T follicular helper cell (primary cell): ENCODE data around the gene NAPG.
A peak's percentile ranks its signal among the peaks of the same experiment; 100 is the strongest.
"Not testable (repeated sequence)": the region's sequence is repeated elsewhere in the genome, so short reads cannot be mapped to it uniquely, and the experiment has no call there.

Experiments used
- DNase-seq: peaks from one replicate; pipeline ENCODE4 v3.0.0-alpha.2; 2020; ENCODE audit warnings: low read depth

The NAPG gene

DNA sequence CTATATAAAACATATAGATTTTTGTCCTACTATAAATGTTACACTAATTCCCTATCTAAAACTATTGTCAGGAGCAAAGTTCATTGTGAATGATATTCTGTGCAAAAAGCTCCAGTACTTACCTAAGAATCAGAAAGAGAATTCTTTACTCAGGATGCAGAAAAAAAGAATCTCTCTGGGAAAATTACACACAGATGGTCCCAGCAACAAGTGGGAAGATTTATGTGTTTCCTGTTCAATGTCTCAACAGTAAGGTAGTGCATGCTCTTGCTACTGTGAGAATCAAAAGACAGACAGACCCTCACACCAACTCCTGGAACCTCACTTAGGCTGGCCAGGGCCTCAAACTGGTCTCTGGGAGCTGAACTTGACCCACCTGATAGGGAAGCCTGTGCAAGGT, 11.2 kb upstream of the NAPG start:
- no peak for DNase-seq

DNA sequence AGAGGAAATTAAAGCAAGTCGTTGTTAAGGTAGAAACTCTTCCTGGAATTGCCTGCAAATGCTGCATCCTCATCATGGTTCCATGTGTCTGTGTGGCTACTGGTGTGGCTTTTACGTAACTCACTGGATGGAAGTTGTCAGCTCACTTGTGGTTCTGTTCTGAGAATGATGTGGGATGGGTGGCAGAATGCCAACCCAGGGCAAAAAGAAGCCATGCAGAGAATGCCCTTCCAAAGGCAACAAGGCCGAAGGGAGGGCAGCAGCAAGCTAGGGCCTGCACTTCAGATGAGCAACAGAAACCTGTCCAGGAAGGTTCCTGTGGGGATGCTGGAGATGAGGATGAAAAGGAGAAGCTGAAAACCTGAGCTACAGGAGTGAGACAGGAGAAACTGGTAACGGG, 10.4 kb upstream of the NAPG start:
- no peak for DNase-seq

DNA sequence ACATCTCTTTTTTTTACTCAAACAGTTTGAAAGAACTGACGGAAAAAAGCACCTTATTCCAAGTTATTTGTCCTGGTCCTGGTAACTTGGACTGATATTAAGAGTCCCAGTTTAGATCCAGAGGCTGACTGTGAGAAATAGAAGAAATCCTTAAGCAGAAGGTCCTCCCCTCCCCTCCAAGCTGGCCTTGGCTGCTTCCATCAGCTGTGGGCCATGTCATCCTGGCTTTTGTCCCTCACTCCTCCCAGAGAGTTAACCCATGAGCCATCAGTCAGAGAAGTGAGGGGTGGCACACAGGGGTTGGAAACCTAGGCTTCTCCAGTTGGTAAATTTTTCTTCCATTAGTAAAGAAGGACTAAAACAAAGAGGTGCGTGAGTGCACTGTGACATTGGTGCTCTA, 9.7 kb upstream of the NAPG start:
- no peak for DNase-seq

DNA sequence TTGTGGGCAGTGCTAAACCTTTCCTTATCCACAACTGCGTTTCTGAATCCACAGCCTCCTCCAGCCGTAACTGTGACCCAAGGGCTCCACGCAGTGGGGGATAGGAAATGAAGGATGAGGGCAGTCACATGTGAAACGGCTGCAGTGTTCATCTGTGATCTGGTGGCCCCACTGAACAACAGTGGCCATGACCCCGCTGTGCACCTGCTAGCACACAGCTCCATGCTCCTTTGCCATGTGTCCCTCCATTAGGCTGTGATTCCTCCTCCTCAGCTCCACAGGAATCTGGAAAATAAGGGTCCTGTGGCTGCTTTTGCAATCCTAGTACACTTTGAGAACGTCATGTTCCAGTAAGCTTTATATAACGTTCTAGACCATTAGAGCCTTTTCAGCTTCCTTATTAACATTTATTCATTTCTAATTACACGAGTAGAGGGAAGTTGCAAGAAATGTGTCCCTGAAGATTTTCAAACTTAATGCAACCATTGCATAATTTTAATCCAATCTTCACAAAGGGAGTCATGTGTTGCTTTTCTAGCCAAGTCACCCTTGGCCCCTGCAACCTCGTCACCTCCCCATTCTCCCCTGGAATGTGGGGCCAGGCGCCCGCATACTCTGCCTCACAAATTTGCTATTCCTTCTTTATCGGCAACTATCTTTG, 7.1 kb upstream of the NAPG start:
- DNase-seq, result no peak

DNA sequence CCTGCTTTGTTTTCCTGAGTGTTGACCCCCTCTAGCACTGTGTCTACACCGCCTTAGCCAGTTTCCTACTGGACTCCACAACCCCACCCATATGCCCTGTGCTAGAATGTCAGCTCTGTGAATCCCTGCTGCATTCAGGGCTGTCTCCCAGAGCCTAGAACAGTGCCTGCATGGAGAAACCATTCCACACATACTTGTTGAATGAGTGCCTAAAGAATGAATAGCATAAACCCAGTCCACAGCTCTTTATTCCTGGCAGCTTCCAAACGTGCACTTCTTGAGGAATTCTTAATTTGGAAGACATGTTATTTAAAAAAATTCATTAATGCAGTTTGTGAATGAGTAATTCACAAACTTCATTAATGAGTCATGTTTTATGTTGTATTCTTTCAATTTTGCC, 6.5 kb upstream of the NAPG start:
- DNase-seq, result no peak

DNA sequence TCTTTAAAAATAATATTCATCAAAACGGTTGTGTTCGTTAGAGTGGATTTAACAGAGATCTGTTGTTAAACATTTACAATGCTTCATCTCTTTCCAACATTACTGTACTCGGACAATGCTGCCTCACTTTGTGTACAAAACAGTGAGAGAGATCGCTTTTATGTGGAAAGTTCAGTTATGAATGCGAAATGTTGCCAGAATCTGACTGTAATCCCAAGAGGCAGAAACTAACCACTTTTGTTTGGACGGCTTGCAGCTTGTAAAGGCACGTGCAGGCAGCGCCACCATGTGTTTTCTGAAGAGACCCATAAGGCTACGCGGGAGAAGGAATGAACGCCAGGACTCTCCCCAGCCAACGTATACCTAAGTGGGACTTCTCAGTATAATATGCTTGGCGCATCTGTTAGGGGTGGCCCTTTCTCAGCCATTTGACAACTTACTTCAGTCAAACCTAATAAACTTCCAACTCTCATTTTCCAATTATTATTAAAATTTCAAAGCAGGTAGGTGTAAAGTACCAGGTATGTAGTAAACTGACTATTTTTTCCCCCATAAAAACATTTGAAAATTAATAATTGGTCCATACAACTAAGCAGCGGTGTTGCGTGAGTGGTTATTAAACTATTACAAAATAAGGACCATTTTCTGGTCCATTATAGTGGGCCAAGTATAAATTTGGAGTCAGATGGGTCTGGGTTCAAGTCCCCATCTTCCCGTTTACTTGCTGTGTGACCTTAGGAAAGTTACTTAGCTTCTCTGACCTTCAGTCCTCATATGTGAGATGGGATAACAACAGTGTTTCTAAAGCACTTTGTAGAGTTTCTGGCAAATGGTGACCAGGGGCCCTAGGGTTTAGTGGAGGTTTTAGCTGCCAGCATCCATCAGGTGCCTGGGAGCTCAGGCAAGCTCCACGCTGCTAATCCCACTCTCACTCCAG, 5.6 kb upstream of the NAPG start:
- peak; percentile 33 for DNase-seq

DNA sequence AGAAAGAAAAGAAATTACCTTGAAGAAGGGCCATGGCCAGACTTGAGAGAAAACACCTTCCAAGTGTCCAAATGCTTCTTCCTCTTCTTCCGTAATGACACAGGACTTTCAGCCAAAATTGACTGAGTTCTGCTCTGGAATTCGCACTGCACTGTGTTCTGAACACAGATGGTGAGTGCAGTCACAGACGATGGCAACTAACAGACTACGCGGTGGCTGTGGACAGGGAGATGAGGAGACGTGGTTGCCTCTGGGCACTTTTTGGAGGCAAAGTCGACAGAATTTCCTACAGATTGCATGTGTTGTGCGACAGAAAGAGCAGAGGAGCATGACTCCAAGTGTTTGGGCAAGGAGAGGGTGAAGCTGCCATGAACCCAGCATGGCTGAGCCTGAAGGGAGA, 4.3 kb upstream of the NAPG start:
- DNase-seq, result no peak

DNA sequence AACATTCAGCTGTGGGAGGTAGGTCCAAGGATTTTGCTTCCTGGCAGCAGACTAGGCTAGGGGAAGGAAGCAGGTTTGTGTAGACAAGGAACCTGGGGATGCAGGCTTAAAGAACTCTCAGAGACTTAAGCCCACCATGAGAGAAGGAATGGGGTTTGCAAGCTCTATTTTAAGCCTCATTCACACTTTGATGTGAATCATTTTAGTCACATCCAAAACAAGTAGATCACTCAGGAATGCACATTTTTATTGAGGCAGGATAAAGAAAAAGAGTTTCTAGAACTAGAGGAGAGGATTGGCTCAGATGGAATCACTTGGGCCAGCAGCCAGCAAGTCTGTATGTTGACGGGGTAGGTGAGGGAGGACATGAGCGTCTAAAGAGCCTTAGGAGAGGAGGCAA, 3.3 kb upstream of the NAPG start:
- no peak for DNase-seq

DNA sequence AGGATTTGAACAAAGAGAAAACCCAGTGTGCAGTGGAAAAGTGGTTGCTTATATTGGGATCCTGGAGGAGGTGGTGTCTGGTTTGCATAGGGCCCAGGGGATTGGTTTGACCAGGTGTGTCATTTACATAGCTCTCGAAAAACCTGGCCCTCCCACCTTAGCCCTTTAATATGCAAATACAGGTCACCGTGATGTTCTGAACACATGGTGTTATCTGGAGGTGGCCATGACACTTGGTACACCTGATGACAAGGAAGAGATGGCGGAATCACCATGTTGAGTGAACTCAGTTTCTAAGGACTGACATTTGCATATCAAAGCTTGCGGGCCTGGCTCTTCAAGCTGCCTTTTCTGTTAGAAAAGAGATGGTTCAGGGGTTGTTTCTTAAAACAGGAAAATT, 2.3 kb upstream of the NAPG start:
- DNase-seq, result no peak

DNA sequence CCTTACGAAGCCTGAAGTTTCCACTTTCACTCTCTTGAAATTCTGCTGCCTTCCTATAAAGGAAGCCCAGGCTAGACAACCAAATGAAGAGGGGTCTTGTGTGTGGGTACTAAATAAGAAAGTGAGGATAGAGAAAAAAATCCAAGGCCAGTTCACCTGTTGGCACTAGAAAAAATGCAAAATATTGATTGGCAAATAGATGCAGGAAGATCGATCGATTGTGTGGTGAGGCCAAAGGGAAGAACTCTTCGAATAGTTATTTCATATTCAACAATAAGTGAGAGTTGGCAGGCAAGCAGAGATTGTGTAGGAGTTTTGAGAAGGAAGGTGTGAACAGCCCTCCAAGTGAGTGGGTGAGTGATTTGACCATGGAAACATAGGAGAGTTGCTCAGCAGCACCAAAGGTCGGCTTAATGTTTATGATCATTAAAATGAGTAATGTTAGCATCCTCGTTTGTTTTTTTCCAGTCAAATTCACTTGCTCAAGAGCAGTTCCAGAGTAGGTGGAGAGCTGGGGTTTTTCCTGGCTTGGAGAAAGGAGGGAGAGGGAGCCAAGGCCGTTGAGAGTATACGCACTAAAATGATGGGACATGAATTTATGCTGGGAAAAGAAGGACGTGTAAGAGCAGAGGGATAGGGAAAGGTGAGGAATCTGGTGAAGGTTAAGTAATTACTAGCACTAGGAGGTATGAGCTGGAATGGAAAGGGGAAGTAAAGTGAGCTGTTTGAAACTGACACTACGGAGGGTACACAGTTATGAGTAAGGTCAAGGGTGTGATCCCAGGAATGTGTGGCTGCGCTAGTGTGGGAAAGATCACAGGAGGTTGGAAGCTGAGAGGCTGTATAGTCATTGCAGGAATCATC, 1.1 kb upstream of the NAPG start:
- DNase-seq, result no peak

DNA sequence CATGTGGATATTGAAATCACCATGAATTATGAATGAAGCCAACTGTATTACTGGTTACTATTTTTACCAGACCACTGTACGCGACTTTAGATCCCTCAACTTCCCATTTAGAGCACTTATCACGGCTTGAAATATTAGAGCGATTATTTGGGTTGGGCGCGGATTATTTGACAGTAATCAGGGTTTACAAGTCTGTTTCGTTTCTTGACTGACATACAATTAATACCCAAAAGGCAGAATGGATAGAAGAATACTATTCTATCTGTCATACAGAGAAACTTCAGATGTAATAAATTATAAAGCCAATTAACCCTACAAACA, 496 bp upstream of the NAPG start:
- no peak for DNase-seq

DNA sequence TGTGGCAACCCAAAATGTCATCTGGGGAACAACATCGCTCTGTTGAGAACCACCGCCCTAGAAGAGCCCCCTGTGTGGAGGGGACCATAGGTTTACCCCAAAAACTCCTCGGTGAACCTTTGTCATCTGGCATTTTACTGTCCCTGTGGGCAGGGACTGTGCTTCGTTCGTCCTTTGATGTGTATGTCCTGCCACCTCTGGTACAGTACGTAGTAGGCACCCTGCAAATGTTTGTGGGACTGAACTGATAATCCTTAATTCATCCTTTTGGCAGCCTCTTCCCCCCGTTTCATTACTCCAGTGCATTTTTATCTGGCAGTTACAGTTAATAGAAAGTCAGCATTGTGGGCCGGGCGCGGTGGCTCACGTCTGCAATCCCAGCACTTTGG, 728 bp downstream of the NAPG start:
- DNase-seq, result no peak

DNA sequence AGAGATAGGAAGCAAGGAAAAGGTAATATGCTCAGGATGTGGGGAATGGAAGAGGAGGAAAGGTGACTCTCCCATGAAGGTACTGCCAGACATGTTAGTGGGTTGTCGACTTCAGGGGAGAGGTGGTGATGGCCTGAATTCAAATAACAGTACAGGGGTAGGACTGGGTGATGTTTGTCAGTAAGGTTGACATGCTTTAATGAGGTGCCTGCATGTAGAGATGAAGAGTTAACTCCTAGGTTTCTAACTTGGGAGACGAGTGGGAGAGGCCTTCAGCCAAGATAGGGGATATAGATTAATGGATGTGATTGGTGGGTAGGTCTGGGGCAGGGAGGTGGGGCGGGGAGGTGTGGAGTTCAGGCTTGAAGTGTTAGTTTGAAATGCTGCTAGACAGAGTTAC, 2.6 kb downstream of the NAPG start:
- DNase-seq, result no peak

DNA sequence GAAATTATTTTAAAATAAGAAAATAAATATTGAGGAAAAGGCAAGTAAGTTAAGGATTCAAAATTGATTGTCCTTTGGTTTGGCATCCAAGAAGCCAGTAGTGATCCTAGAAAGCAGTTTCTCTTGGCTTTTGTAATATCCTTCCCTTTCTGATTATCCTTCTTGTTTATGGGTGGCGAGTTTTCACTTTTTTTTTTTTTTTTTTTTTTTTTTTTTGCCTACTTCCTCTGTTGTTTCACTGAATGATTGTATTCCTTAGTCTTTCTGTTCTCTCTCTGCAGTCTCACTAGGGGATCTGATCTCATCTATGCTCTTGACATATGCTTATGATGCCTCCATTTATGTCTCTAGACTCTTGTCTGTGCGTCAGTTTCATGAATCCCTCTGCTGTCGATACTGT, 4.2 kb downstream of the NAPG start:
- no peak for DNase-seq

DNA sequence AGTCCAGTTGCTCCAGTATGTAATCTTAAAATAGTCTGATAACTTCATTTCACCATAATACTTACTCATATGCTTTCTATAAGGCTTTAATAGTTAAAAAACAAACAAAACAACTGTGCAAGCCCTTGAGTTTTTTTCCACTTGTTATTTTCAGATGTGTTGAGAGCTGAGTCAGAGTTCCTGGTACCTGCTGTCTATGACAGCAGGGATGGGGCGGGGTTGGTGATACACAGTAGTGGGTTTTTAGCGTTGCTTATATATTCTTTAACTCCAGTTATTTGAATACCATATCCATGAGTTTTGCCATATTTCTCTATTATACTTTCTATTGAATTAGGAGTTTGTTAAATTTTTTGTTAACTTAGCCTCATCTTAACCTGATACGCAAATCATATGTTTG, 5.0 kb downstream of the NAPG start:
- DNase-seq, result no peak

DNA sequence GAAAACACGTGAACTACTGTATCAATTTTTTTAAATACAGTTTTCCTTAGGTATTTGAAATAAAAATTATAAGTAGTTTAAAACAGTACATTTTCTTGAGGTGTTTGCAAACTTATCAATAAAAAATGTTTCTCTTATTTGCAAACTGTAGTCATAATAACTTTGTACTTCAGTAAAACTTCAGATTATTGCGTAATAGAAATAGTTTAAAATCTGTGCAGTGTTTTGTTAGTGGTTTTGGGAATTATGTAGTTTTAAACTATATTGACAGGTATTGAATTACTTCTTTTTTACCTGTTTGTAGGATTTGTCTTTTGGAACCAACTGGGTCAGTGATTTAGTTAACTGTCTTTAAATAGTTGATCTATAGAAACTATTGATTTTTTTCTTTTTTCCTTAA, 7.3 kb downstream of the NAPG start:
- no peak for DNase-seq

DNA sequence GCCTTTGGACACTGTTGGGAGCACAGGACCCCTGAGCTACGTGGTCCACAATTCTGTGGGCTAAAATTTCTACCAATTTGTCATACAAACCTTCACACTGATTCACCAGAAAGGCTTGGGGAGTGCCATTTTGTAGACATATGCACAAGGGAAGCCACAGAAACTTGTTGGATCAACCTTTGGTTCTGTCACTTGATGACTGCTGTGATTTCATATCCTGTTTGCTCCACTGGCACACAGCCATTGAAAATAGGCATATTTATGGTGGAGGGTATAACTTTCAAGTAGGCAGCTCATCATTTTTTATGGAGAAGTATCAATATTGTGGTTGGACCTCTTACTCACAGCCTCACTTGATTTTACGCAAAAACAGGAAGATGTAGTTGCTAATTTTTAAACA, 10.5 kb downstream of the NAPG start:
- no peak for DNase-seq

DNA sequence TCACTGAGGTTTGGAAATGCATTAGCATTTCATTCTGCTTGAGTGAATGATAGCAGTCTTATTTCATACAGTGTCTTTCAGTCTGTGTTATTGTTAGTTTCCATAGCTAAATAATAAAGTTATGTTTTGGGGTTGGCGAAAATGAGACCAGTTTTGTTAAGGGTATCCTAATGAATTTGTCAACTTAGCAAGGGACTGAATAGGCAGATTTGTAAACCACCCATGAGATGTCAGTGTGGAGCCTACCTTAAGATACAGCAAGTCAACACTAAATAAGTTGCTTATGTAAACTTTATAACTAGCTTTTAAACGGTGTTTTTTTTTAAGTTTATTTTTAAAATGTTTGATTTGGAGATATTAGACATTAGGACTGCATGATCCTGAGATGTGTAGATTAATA, 11.9 kb downstream of the NAPG start:
- no peak for DNase-seq

DNA sequence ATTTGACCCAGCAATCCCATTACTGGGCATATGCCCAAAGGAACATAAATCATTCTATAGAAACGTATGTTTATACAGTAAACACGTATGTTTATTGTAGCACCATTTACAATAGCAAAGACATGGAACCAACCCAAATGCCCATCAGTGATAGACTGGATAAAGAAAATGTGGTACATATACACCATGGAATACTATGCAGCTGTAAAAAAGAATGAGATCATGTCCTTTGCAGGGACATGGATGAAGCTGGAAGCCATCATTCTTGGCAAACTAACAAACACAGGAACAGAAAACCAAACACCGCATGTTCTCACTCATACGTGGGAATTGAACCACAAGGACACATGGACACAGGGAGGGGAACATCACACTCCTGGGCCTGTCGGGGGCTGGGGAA, 13.3 kb downstream of the NAPG start:
- not testable (repeated sequence) for DNase-seq

DNA sequence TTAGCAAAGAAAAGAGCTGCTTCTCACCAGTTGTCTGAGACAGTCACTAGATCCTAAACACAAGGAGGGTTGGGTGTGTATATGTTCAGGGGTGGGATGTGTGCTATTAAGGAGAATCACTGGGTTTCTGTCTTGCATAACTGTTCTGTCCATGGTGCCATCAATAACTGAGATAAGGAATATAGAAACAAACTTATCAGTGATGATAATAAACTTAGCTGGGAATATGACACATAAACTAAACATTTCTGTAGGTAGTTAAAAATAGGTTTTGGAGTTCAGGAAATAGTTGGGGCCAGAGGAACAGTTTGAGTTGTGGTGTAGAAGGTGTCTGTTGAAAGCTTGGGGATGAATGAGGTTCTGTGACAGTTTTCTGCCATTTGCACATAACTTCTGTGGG, 17.4 kb downstream of the NAPG start:
- DNase-seq, result no peak

DNA sequence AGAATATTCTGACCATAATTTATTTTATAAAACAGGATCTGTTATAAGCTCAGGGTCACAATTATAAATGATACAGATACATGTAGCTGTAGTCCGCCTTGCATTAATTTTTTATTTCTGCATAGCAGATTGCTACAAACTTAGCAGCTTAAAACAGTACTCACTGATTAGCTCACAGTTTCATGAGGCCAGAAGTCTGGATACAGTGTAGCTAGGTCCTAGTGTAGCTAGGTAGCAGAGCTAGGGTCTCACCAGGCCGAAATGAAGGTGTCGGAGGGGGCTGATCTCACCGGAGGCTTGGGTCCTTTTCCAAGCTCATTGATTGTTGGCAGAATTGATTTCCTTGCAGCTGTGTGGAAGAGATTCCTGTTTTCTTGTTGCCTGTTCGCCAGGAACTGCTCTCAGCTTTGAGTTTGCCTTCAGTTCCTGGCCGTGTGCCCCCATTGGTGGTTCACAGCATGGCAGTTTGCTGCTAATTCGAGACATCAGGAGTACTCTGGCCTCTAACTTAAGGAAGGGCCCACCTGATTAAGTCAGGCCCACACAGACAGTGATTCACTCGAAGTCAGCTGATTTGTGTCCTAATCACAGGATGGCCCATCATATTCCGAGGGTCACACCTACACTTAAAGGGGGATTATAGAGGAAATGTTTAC, 18.4 kb downstream of the NAPG start:
- DNase-seq, result no peak

DNA sequence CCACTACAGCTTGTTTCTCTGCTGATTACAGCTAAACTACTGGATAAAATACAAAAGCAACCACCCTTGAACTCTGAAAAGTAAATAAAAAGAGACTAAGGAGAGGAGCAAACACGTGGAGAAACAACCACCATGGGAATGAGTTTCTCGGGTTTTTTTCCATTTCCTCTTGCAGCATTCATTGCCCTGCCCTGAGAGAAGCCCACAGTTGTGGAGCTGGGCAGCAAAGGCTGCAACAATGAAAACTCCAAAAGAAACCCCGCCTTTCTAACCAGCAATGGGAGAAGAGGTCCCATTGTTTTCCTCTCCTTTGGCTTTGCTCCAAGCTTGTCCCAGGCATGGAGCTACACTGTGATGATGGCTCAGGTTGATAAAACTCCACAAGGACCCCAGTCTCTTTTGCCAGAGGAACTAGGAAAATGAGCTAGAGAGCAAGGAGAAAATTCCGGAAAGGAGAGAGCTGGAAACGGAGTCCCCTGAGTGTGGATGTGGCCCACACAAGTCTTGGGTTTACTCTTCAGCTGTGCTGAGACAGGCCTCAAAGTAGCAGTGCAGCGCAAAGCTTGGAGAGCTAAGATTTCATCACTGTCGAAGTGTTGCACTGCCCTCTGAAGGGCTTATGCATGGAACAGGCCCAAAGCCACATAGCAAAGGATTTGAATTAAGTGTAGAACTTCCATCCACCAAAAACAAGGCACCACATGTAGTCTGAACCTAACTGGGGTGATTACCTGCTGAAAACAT, 20.9 kb downstream of the NAPG start:
- DNase-seq, result no peak
